HG03139 (cell line): ENCODE data around the gene HMGN4.
"Not testable (repeated sequence)": the region's sequence is repeated elsewhere in the genome, so short reads cannot be mapped to it uniquely, and the experiment has no call there.

Source experiments
- ATAC-seq: cut with Tn5 transposase; IDR thresholded peaks from one replicate; pipeline ENCODE4 v1.9.1; 2021; ENCODE audit not compliant: unreplicated experiment

Gene HMGN4

GRCh38 chr6:26537846-26538571 is at the start of gene HMGN4:
HMGN4 (plus strand) TSS chr6:26538366; CDS start chr6:26545207, 6,841 bp downstream.
- peak; percentile 43 for ATAC-seq

- no peak for ATAC-seq
These were observed 47.9 kb upstream of the HMGN4 start for GRCh38 chr6:26489996-26490964.

- ATAC-seq: no peak
These were observed 46.6 kb upstream of the HMGN4 start for GRCh38 chr6:26491604-26492003.

GRCh38 chr6:26493258-26493657 is 44.9 kb upstream of the HMGN4 start:
- ATAC-seq: no peak

- ATAC-seq: no peak
These were observed 44.0 kb upstream of the HMGN4 start for GRCh38 chr6:26494117-26494516.

GRCh38 chr6:26495281-26495680 is 42.9 kb upstream of the HMGN4 start:
- no peak for ATAC-seq

GRCh38 chr6:26497610-26498009 is 40.6 kb upstream of the HMGN4 start:
- no peak for ATAC-seq

- no peak for ATAC-seq
These were observed 38.1 kb upstream of the HMGN4 start, which contains the start of gene BTN1A1 for GRCh38 chr6:26500102-26500501. BTN1A1 (plus strand) TSS chr6:26500303; CDS start chr6:26501287, 984 bp downstream.

- no peak for ATAC-seq
These were observed 36.6 kb upstream of the HMGN4 start for GRCh38 chr6:26501482-26501986.

- ATAC-seq: peak; percentile 63
These were observed 36.0 kb upstream of the HMGN4 start for GRCh38 chr6:26502165-26502564.

- ATAC-seq: no peak
These were observed 35.5 kb upstream of the HMGN4 start for GRCh38 chr6:26502626-26503025.

GRCh38 chr6:26507658-26508057 is 30.5 kb upstream of the HMGN4 start:
- ATAC-seq: no peak

- not testable (repeated sequence) for ATAC-seq
These were observed 27.1 kb upstream of the HMGN4 start for GRCh38 chr6:26511033-26511432.

- no peak for ATAC-seq
These were observed 23.2 kb upstream of the HMGN4 start for GRCh38 chr6:26514984-26515383.

- no peak for ATAC-seq
These were observed 21.4 kb upstream of the HMGN4 start for GRCh38 chr6:26516481-26517427.

GRCh38 chr6:26519359-26519758 is 18.8 kb upstream of the HMGN4 start:
- no peak for ATAC-seq

GRCh38 chr6:26520237-26520849 is 17.8 kb upstream of the HMGN4 start:
- ATAC-seq: peak; percentile 22

GRCh38 chr6:26520850-26521599 is 17.1 kb upstream of the HMGN4 start:
- ATAC-seq: peak; percentile 43
